K562 (cell line): Measurements from ENCODE around the gene TEX14. TPM values are rescaled to one million over a fixed set of nuclear protein-coding genes. Genes with fewer than 3 reads are reported as not detected.

Source experiments
- CCNT2 ChIP-seq: IDR thresholded peaks from 2 replicates; pipeline ENCODE4 v1.6.1; 2011; ENCODE audit warnings: borderline replicate concordance, low read depth, mild to moderate bottlenecking, moderate library complexity, mixed read lengths, low read length; ENCODE audit not compliant: insufficient read length; ENCODE audit errors: extremely low read depth
- CHD1 ChIP-seq: fragments of 200-600 bp; sonication (generic); IDR thresholded peaks from one replicate; pipeline ENCODE4 v1.6.1; 2012; ENCODE audit warnings: mild to moderate bottlenecking, moderate library complexity, low read length, inconsistent platforms
- CHD4 ChIP-seq: fragments of 200-600 bp; sonication (generic); IDR thresholded peaks from 3 replicates; pipeline ENCODE4 v1.6.1; 2012; ENCODE audit warnings: low read depth, mild to moderate bottlenecking, mixed read lengths, low read length, inconsistent platforms; ENCODE audit not compliant: insufficient read depth, insufficient replicate concordance, poor library complexity, severe bottlenecking
- ELK1 ChIP-seq: sonication (generic); formaldehyde crosslinking; IDR thresholded peaks from 2 replicates; pipeline ENCODE4 v1.8.1; 2022; ENCODE audit warnings: missing genetic modification reagents
- ETS2 ChIP-seq: IDR thresholded peaks from 2 replicates; pipeline ENCODE4 v1.6.1; 2016; ENCODE audit warnings: borderline replicate concordance, missing genetic modification characterization, mild to moderate bottlenecking, moderate library complexity, missing compliant biosample characterization; ENCODE audit not compliant: poor library complexity, severe bottlenecking
- GABPA ChIP-seq: fragments of 200-800 bp; sonication (Bioruptor generic); conservative IDR thresholded peaks from 2 replicates; pipeline ENCODE4 v1.6.1; 2016; ENCODE audit warnings: low read depth, missing genetic modification characterization, missing compliant biosample characterization
- MAFF ChIP-seq: IDR thresholded peaks from 2 replicates; pipeline ENCODE4 v1.6.1; 2012; ENCODE audit warnings: low read length, improper control_type of control experiment
- MTA3 ChIP-seq: fragments of 450-650 bp; formaldehyde crosslinking; IDR thresholded peaks from 2 replicates; pipeline ENCODE4 v1.6.1; 2017; ENCODE audit warnings: mild to moderate bottlenecking, borderline replicate concordance
- MXI1 ChIP-seq: IDR thresholded peaks from 2 replicates; pipeline ENCODE4 v1.6.1; 2011; ENCODE audit warnings: low read depth, mild to moderate bottlenecking, improper control_type of control experiment, low read length
- PHTF2 ChIP-seq: fragments of 250-450 bp; sonication (Bioruptor Pico); IDR thresholded peaks from 2 replicates; pipeline ENCODE4 v1.5.0; 2021; ENCODE audit warnings: mild to moderate bottlenecking
- POLR2AphosphoS2 ChIP-seq: IDR thresholded peaks from 2 replicates; pipeline ENCODE4 v1.6.1; 2012; ENCODE audit warnings: low read length, improper control_type of control experiment
- POLR2B ChIP-seq: fragments of 450-650 bp; IDR thresholded peaks from 2 replicates; pipeline ENCODE4 v1.6.1; 2018; ENCODE audit warnings: low read depth; ENCODE audit not compliant: partially characterized antibody
- PRMT5 ChIP-seq: sonication (generic); formaldehyde crosslinking; IDR thresholded peaks from 2 replicates; pipeline ENCODE4 v1.5.0; 2020; ENCODE audit warnings: missing genetic modification reagents
- RUNX1 ChIP-seq: sonication (generic); IDR thresholded peaks from 2 replicates; pipeline ENCODE4 v1.6.1; 2016; ENCODE audit warnings: antibody characterized with exemption, low read depth
- SMAD4 ChIP-seq: fragments of 250-450 bp; sonication (Bioruptor Pico); conservative IDR thresholded peaks from 2 replicates; pipeline ENCODE4 v1.8.0; 2021; ENCODE audit warnings: inconsistent platforms, mild to moderate bottlenecking, moderate library complexity
- TFE3 ChIP-seq: fragments of 450-650 bp; formaldehyde crosslinking; IDR thresholded peaks from 2 replicates; pipeline ENCODE4 v1.4.0; 2020; ENCODE audit warnings: mild to moderate bottlenecking, mixed read lengths
- THAP12 ChIP-seq: fragments of 250-450 bp; sonication (Bioruptor Pico); IDR thresholded peaks from 2 replicates; pipeline ENCODE4 v1.9.0; 2021; ENCODE audit warnings: mild to moderate bottlenecking, inconsistent platforms
- TSHZ1 ChIP-seq: fragments of 250-450 bp; sonication (Bioruptor Pico); IDR thresholded peaks from 2 replicates; pipeline ENCODE4 v1.4.0; 2020; ENCODE audit warnings: mild to moderate bottlenecking, moderate library complexity
- ZNF282 ChIP-seq: sonication (generic); formaldehyde crosslinking; IDR thresholded peaks from 2 replicates; pipeline ENCODE4 v1.8.1; 2023; ENCODE audit warnings: missing genetic modification reagents
- polyA plus RNA-seq, 8 experiments: library from polyadenylated mRNA; depleted of rRNA in 4 of 8; stranded (reverse) in 5 of 8; unstranded in 3 of 8; fragments of >200 nt; fragmentation: Nextera tagmentation in 2 of 8; fragmentation: Illumina TruSeq in 1 of 8; extraction: Ambion mirVana in 2 of 8; extraction: Trizol in 1 of 8; gene quantifications; 2 replicates each; pipeline versions ENCODE4 v1.2.1 to v1.2.3, GENCODE V29; 2011 to 2014; ENCODE audit warnings: inconsistent platforms in 1 of 8, missing spikeins in 1 of 8
- total RNA-seq, 7 experiments: library from RNA; depleted of rRNA in 6 of 7; stranded (reverse); fragments of >200 nt in 6 of 7; fragmentation: Illumina TruSeq in 2 of 7; extraction: Trizol in 2 of 7; gene quantifications; 2 replicates each; pipeline versions ENCODE4 v1.2.1 to v1.2.3, GENCODE V29; 2011 to 2021; ENCODE audit warnings: low replicate concordance in 1 of 7

The TEX14 gene
- total and polyA plus RNA-seq, 9 of the 15 experiments (the other 6 are each of a cell fraction or from before 2014, with no cell fraction given) = 0.05 to 0.12 (median 0.09) TPM; not detected in 1

GRCh38 chr17:58679263-58680037, 12.4 kb downstream of the TEX14 start (continued):
- TF ChIP-seq THAP12 (peak; percentile 99), CHD4 (no peak), MAFF (peak; percentile 89), RUNX1 (peak; percentile 100), GABPA (peak; percentile 41), TFE3 (CRISPR knock-in tag) (peak; percentile 89), CHD1 (no peak), ZNF282 (0 out of 2 replicates have a peak, but pooled peaks have one; percentile 1), CCNT2 (peak; percentile 97), TSHZ1 (CRISPR knock-in tag) (peak; percentile 90), POLR2AphosphoS2 (peak; percentile 100), ELK1 (CRISPR knock-in tag) (no peak), MTA3 (peak; percentile 96), MXI1 (peak; percentile 92), SMAD4 (CRISPR knock-in tag) (peak; percentile 67), PHTF2 (peak; percentile 99), POLR2B (peak; percentile 100), PRMT5 (CRISPR knock-in tag) (no peak), ETS2 (tag) (no peak)
